GM12873 (cell line): ENCODE results near the gene POPDC2.

Experiments
- CTCF ChIP-seq: IDR thresholded peaks from 2 replicates; pipeline ENCODE4 v1.5.1; 2012; ENCODE audit warnings: low read depth, mild to moderate bottlenecking, moderate library complexity, low read length, control low read depth; ENCODE audit not compliant: insufficient read depth; ENCODE audit errors: missing control alignments

POPDC2 gene

GRCh38 chr3:119619094-119619493 is 41.3 kb downstream of the POPDC2 start:
- TF ChIP-seq CTCF: no peak

GRCh38 chr3:119616056-119616455 is 44.3 kb downstream of the POPDC2 start:
- TF ChIP-seq CTCF: no peak

GRCh38 chr3:119613872-119614271 is 46.5 kb downstream of the POPDC2 start:
- TF ChIP-seq CTCF: no peak

GRCh38 chr3:119613201-119613600 is 47.2 kb downstream of the POPDC2 start:
- no peak for TF ChIP-seq CTCF

GRCh38 chr3:119611664-119612063 is 48.7 kb downstream of the POPDC2 start:
- no peak for TF ChIP-seq CTCF

- no peak for TF ChIP-seq CTCF
Observed at GRCh38 chr3:119609301-119609700, 51.1 kb downstream of the POPDC2 start.

- no peak for TF ChIP-seq CTCF
Observed at GRCh38 chr3:119608405-119609000, 51.9 kb downstream of the POPDC2 start.
